Right cardiac atrium (tissue), 5 donors: ENCODE data around the gene RACK1. TPM values are rescaled to one million over a fixed set of nuclear protein-coding genes. Genes with fewer than 3 reads are reported as not detected.

Experiments used
- ATAC-seq, 2 donors: fragments of 200-7000 bp; cut with Tn5 transposase; one replicate each; pipeline versions ENCODE4 v1.8.0 to v1.9.1; 2020; ENCODE audit warnings: moderate library complexity in 2 of 2, mild to moderate bottlenecking in 1 of 2
- DNase-seq, 3 donors: peaks; one replicate each; pipeline ENCODE4 v3.0.0-alpha.2; 2020
- H3K27ac ChIP-seq: one replicate; pipeline ENCODE4 v1.5.1; 2013; ENCODE audit warnings: mild to moderate bottlenecking, low read length, control low read depth, moderate library complexity
- H3K27me3 ChIP-seq: one replicate; pipeline ENCODE4 v1.6.1; 2013; ENCODE audit not compliant: control insufficient read depth, insufficient read depth
- H3K4me1 ChIP-seq: one replicate; pipeline ENCODE4 v1.6.1; 2013; ENCODE audit warnings: low read length; ENCODE audit not compliant: control insufficient read depth, insufficient read depth
- H3K4me3 ChIP-seq: one replicate; pipeline ENCODE4 v1.5.1; 2013; ENCODE audit warnings: low read length, control low read depth
- H3K9me3 ChIP-seq: one replicate; pipeline ENCODE4 v1.6.1; 2013; ENCODE audit warnings: low read length; ENCODE audit not compliant: control insufficient read depth
- WGBS: extraction: QIAGEN DNeasy Blood & Tissue Kit; methylation state at CpG from one replicate; pipeline ENCODE4 v1.1.7; 2013; 5-methylcytosine and 5-hydroxymethylcytosine counted together
- intact Hi-C, 4 donors: fragments of 100-400 bp; cut with DNase I; formaldehyde crosslinking; loops; one replicate each; pipeline versions ENCODE4 v1.11.0 to v1.14.0; 2022 to 2023
- polyA plus RNA-seq: library from polyadenylated mRNA; stranded (reverse); fragments of 200-250 nt; gene quantifications from one replicate; pipeline ENCODE4 v1.2.3, GENCODE V29; 2013
- total RNA-seq, 4 donors: library from RNA; stranded (reverse); fragmentation: NEBNext Ultra II Directional; extraction: Animal tissue kit (Norgen Biotek cat#: 25700); gene quantifications; one replicate each; pipeline ENCODE4 v1.2.1, GENCODE V29; 2021
- donor health status: healthy with polysubstance abuse.
- donor health status: DM: no; HTN: yes; CAD: no.
- donor health status: DM: no; HTN: no; CAD: no.
- donor health status: DM: no; HTN: yes; CAD: no; lungs with severe emphysema.
- donor health status: DM: yes; HTN: yes; CAD: no.

The RACK1 gene
- total and polyA plus RNA-seq, 5 donors = 698 to 1,031 (median 753) TPM

DNA sequence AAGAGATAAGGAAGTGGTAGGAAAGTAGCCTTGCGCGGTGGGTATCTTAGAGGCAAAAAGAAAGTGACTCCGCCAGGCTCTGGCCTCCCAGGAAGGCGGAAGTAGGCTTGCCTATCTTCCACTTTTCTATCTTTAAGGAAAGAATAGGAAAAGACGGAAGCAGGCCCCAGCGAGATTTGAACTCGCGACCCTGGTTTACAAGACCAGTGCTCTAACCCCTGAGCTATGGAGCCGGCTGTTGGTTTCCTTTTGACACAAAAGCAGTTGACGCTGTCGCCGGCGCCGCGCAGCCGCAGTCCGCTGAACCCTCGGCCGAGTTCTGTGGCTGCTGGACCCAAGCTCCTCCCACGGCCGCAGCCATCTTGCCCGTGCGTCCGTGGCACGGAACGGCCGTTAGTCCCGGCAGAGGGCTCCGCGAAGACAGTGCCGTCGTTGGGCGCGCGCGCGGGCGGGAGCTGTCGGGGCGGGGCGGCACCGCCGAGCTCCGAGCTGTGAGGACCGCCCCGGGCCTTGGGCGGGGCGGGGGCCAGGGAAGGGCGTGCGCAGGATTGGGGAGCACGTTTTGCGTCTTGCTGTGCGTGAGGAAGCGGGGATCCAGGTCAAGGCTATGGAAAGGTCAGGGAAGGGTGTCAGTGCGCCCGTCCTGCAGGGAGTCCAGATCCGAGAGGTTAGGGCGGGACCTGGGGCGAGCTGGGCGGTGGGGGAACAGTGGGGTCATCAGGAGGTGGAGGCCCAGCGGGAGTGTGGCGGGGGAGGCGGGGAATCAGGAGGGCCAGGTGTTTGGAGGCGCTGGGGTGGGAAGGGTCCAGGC, 52.0 kb downstream of the RACK1 start:
- DNase-seq = peak; percentile 95 to 98 (median 98)
- intact Hi-C loops = loop anchor here in 1 of 4 donors (2.0 kb wide), 2 partner anchors 15 to 69 kb away; partner anchors contain the start of gene TRIM52

DNA sequence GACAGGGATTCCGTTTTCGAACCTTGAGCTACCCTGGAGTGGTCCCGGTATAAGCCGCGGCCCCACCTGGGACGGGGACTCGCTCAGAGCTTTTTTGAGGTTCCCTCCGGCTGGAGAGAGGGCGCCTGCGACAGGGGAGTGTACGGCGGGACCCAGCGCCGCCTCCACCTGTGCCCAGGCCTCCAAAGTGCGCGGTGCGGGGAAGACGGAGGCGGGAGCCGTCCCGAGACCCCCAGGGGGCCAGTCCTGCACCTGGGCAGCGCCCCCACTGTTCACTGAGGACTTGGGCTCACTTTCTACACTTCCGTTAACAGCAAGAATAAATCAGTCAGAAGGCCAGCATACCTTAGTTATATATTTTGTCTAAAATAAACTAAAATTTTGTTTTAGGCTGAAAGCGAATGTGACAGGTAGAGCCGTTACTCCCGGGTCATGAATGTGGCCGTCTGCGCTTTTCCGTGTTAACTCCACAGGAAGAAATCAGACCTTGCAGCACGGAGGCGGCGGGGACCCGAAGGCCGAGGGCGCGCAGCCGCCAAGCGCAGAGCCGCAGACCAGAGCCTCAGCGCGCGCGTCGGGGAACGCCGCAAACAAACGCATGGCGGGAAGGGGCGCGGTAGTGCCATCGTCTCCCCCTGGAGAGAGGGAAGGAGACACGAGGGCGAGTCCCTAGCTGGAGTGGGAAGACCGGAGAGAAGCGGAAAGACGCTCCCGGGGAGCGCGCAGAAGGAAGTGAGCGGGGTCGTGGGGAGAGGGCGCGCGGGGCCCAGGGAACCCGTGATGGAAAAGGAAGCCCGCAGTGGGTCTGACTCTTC, 52.8 kb downstream of the RACK1 start:
- peak overlapping the region; percentile 76 for H3K4me3 ChIP-seq
- intact Hi-C loops = loop anchor here in 1 of 4 donors (2.0 kb wide), 1 partner anchor 70 kb away; the partner anchor contains the start of gene TRIM52
- H3K27me3 ChIP-seq = no peaks in the 10 kb centered on the region
- peaks cover 7% of the 10 kb centered on the region for H3K4me1 ChIP-seq
- H3K9me3 ChIP-seq = no peaks in the 10 kb centered on the region
- ATAC-seq (peak; percentile 7 to 12), DNase-seq (peak; percentile 53 to 85 (median 72))
- WGBS = under 1% methylated on average over 66 of the region's 66 CpGs
- H3K27ac ChIP-seq = peak overlapping the region; percentile 62

More for the DNA sequence above, 52.0 kb downstream of the RACK1 start:
- H3K27me3 ChIP-seq = no peaks in the 10 kb centered on the region
- H3K4me1 ChIP-seq = peaks cover 7% of the 10 kb centered on the region
- no peaks in the 10 kb centered on the region for H3K9me3 ChIP-seq
- WGBS = under 1% methylated on average over 64 of the region's 64 CpGs
- peak overlapping the region; percentile 96 for H3K27ac ChIP-seq
- peak; percentile 84 to 89 for ATAC-seq
- peak overlapping the region; percentile 76 for H3K4me3 ChIP-seq

DNA sequence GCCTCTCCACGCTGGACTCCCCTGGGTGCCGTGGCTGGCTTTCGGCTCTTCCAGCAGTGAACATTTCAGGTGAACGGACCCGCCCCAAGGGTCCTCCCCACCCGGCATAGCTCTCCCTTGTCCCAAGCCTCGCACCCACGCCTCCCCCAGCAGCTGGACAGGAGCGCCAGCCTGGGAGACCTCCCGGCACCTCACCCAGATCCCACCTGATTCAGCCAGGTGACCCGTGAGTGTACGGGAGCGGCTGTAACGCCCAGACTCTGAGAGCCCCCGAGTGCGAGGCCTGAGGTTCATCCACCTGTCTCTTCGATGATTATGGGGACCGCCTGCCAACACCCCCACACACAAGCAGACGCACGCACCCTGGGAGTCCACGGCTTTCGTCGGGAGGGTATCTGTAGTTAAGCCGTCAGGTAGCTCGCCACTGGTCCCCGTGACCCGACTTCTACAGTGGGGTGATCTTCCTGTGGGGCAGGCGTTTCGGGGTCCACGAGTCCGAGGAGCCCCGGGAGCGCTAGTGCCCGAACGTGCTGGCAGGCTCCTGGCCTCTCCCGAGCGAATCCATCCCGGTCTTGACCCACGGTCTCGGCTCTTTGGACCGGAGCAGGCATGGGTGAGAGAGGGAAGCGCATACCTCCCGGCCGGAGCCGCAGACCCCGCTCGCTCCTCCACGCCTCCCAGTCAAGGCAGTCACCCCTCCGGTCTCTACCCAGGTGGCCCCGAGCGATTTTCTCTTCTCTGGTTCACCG, 53.6 kb downstream of the RACK1 start:
- ATAC-seq (no peak), DNase-seq (peak in 2 of 3 donors; percentile 72)

DNA sequence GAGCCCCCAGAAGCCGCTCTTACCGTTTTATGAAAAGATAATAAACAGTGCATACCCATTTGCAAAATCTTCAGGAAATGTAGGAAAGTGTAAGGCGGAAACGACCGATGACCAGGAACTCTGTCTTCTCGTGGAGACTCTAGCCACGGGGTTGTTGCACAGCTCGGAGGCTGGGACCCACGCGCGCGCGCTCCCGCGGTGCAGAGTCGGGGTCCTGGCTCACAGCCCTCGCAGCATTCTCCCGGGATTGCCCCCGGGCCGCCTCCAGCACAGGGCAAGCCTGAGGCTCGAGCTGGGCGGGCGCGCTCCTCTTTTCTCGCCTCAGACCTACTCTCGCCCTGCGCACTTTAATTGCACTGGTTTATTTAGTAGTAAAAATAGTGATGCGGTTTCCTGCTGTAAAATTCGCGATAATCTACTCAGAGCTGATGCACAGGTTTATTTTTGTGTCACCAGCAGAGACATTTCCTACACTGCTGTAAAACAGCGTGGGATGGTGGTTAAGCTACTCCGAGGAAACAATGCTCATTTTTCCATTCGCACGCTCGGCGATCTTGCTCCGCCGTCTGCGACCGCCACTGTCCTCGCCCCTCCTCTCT, 54.2 kb downstream of the RACK1 start:
- no peaks in the 10 kb centered on the region for H3K9me3 ChIP-seq
- DNase-seq (peak; percentile 54 to 78 (median 78)), ATAC-seq (no peak)
- intact Hi-C loops = loop anchor here in 3 of 4 donors (2.0 to 10.0 kb wide), 3 partner anchors 17 to 55 kb away; partner anchors contain the start of genes RACK1 (in 2 of the 3) and TRIM41 (in 2 of the 3)
- no peaks in the 10 kb centered on the region for H3K27me3 ChIP-seq
- peak overlapping the region; percentile 76 for H3K4me3 ChIP-seq
- H3K4me1 ChIP-seq = peaks cover 4% of the 10 kb centered on the region
- peak overlapping the region; percentile 28 for H3K27ac ChIP-seq
- WGBS = under 1% methylated on average over 41 of the region's 41 CpGs

More for the DNA sequence above, 53.6 kb downstream of the RACK1 start:
- H3K9me3 ChIP-seq = no peaks in the 10 kb centered on the region
- under 1% methylated on average over 52 of the region's 52 CpGs for WGBS
- no peaks in the 10 kb centered on the region for H3K27me3 ChIP-seq
- H3K4me3 ChIP-seq = peak overlapping the region; percentile 76
- intact Hi-C loops = loop anchor here in 3 of 4 donors (2.0 to 10.0 kb wide), 4 partner anchors 17 to 71 kb away; partner anchors contain the start of genes RACK1 (in 2 of the 3), TRIM41 (in 2 of the 3) and TRIM52 (in 1 of the 3)
- no peak overlapping the region for H3K27ac ChIP-seq
- peaks cover 7% of the 10 kb centered on the region for H3K4me1 ChIP-seq

DNA sequence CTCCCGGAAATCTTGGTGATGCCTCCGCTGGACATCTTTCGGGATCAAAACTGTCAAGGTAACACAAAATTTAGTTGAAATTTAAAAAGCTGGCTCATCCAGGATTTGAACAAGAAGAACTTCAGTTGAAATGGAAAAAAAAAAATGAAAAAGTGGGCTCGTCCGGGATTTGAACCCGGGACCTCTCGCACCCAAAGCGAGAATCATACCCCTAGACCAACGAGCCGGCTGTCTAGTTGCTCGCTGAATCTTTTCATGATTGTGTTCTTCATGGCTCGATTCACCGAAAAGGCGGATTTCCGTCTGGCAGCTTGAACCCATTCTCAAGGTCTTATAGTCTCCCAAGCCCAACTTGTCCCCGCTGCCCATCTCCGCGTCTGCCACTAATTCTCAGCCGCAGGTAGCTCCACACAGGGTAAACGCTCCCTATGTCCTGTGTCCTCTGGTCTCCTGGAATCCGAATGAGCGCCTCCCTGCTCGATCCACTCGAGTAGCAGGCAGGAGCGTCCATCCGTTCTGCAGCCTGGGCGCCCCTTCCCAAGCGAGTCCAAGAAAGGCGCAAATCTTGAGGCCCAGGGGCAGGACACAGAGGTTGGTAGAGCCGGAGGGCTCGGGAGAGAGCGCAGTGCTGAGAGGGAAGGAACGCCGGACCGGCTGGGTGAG, 54.9 kb downstream of the RACK1 start:
- H3K27me3 ChIP-seq = no peaks in the 10 kb centered on the region
- intact Hi-C loops = loop anchor here in 3 of 4 donors (2.0 to 10.0 kb wide), 3 partner anchors 18 to 56 kb away; partner anchors contain the start of genes RACK1 (in 2 of the 3) and TRIM41 (in 2 of the 3)
- peak; percentile 27 to 28 for ATAC-seq
- peaks cover 3% of the 10 kb centered on the region for H3K4me1 ChIP-seq
- peak; percentile 61 to 83 (median 76) for DNase-seq
- H3K9me3 ChIP-seq = no peaks in the 10 kb centered on the region
- peak overlapping the region; percentile 92 for H3K27ac ChIP-seq
- H3K4me3 ChIP-seq = peak overlapping the region; percentile 76
- under 1% methylated on average over 35 of the region's 35 CpGs for WGBS

DNA sequence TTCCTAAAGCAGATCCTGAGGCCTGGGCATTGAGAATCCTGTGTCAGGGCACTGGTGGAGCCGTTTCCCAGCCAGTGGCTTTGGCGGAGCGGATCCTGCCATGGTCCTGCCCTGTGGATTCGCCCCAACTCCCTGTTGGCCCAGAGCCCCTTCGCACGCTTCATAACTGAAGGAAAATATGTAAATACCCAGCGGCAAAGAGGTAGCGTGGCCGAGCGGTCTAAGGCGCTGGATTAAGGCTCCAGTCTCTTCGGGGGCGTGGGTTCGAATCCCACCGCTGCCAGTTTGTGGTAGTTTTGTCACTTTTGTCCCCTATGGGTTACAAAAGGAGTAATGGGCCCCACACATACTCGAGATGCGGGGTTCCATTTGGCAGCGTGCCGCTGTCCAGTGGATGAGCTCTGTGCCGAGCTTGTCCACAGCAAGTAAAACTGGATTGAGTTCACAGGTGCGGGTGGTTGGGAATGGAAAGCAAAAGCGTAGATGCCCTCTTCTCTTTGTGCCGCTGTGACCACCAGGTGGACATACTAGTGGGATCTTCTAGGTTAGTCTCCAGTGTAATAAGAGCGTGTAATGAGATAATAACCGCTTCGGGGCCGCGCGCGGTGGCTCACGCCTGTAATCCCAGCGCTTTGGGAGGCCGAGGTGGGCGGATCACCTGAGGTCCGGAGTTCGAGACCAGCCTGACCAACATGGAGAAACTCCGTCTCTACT, 56.0 kb downstream of the RACK1 start:
- Histone ChIP-seq H3K4me3 (no peak overlapping the region), H3K4me1 (peaks cover 3% of the 10 kb centered on the region), H3K27ac (no peak overlapping the region), H3K27me3 (no peaks in the 10 kb centered on the region), H3K9me3 (no peaks in the 10 kb centered on the region)
- ATAC-seq (peak; percentile 23 to 24), DNase-seq (peak; percentile 79 to 91 (median 90))
- WGBS = 4% methylated on average over 37 of the region's 37 CpGs
- intact Hi-C loops = loop anchor here in 3 of 4 donors (2.0 to 10.0 kb wide), 3 partner anchors 19 to 57 kb away; partner anchors contain the start of genes RACK1 (in 2 of the 3) and TRIM41 (in 2 of the 3)

DNA sequence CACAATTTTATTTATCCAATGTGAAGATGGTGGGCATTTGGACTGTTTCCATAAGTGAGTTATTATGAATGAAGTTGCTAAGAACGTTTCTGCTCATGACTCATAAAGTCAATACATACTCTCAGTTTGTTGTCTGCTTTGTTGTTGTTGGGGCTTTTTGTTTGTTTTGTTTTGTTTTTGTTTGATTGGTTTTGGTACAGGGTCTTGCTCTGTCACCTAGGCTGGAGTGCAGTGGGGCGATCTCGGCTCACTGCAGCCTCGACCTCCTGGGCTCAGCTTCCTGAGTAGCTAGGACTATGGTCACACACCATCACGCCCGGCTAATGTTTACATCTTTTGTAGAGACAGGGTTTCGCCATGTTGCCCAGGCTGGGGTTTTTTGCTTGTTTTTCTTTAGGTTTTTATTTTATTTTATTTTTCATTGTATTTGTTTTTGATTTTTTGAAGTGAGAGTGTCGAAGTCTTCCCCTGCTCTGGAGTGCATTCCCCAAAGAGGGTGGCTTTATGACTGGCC, 56.7 kb downstream of the RACK1 start:
- intact Hi-C loops = loop anchor here in 3 of 4 donors (5.0 to 10.0 kb wide), 2 partner anchors 35 to 58 kb away; partner anchors contain the start of genes RACK1 (in 2 of the 3) and TRIM41 (in 2 of the 3)
- no peak for ATAC-seq
- Histone ChIP-seq H3K4me3 (no peak overlapping the region), H3K9me3 (no peaks in the 10 kb centered on the region), H3K27me3 (no peaks in the 10 kb centered on the region), H3K27ac (no peak overlapping the region), H3K4me1 (no peaks in the 10 kb centered on the region)
- WGBS = 56% methylated on average over 8 of the region's 8 CpGs
- no peak for DNase-seq
